Measurements from ENCODE around the gene ALKBH7. TPM values are rescaled to one million over a fixed set of nuclear protein-coding genes. Genes with fewer than 3 reads are reported as not detected.
A peak's percentile ranks its signal among the peaks of the same experiment; 100 is the strongest.
"Not testable (repeated sequence)": the region's sequence is repeated elsewhere in the genome, so short reads cannot be mapped to it uniquely, and the experiment has no call there.

ALKBH7 gene
- total RNA-seq, 1 donor from 2014 or later, result 23.7 TPM

GRCh38 chr19:6393983-6394412, 21.4 kb downstream of the ALKBH7 start:
- Histone ChIP-seq H3K36me3 (ENCODE audit: control insufficient read depth, insufficient read depth, low read length) (peaks cover 8% of the 10 kb centered on the region), H3K27me3 (ENCODE audit: control insufficient read depth, insufficient read depth, low read length) (no peaks in the 10 kb centered on the region), H3K4me3 (ENCODE audit: low read depth, low read length) (peak overlapping the region; percentile 74)
- no peak for FAIRE-seq
- no peak for TF ChIP-seq CTCF (IDR thresholded peaks at IDR 0.05; ENCODE audit: insufficient read depth, low read length, severe bottlenecking)
- no peak for DNase-seq (ENCODE audit: low read depth)

- DNase-seq (ENCODE audit: low read depth) (no peak), FAIRE-seq (no peak)
- TF ChIP-seq CTCF (IDR thresholded peaks at IDR 0.05; ENCODE audit: insufficient read depth, low read length, severe bottlenecking), result no peak
- Histone ChIP-seq H3K36me3 (ENCODE audit: control insufficient read depth, insufficient read depth, low read length) (peaks cover 4% of the 10 kb centered on the region), H3K27me3 (ENCODE audit: control insufficient read depth, insufficient read depth, low read length) (no peaks in the 10 kb centered on the region), H3K4me3 (ENCODE audit: low read depth, low read length) (no peak overlapping the region)
These were observed 22.2 kb downstream of the ALKBH7 start for GRCh38 chr19:6394831-6395230.

- FAIRE-seq, result no peak
These were observed 23.7 kb downstream of the ALKBH7 start for GRCh38 chr19:6396305-6396704.

GRCh38 chr19:6400062-6400944, 27.7 kb downstream of the ALKBH7 start:
- not testable (repeated sequence) for H3K27me3 ChIP-seq (ENCODE audit: control insufficient read depth, insufficient read depth, low read length); FAIRE-seq; DNase-seq (ENCODE audit: low read depth); H3K4me3 ChIP-seq (ENCODE audit: low read depth, low read length); H3K36me3 ChIP-seq (ENCODE audit: control insufficient read depth, insufficient read depth, low read length)

More at GRCh38 chr19:6396305-6396704, 23.7 kb downstream of the ALKBH7 start:
- H3K4me3 ChIP-seq (ENCODE audit: low read depth, low read length), result no peak overlapping the region
- no peak for DNase-seq (ENCODE audit: low read depth)
- H3K27me3 ChIP-seq (ENCODE audit: control insufficient read depth, insufficient read depth, low read length), result no peaks in the 10 kb centered on the region
- TF ChIP-seq CTCF (IDR thresholded peaks at IDR 0.05; ENCODE audit: insufficient read depth, low read length, severe bottlenecking), result no peak
- H3K36me3 ChIP-seq (ENCODE audit: control insufficient read depth, insufficient read depth, low read length), result peaks cover 2% of the 10 kb centered on the region

- no peak for DNase-seq (ENCODE audit: low read depth)
These were observed 29.5 kb downstream of the ALKBH7 start for GRCh38 chr19:6402058-6402457.

More at GRCh38 chr19:6402058-6402457, 29.5 kb downstream of the ALKBH7 start:
- Histone ChIP-seq H3K36me3 (ENCODE audit: control insufficient read depth, insufficient read depth, low read length) (no peaks in the 10 kb centered on the region), H3K27me3 (ENCODE audit: control insufficient read depth, insufficient read depth, low read length) (no peaks in the 10 kb centered on the region), H3K4me3 (ENCODE audit: low read depth, low read length) (no peak overlapping the region)
- no peak for FAIRE-seq
- no peak for TF ChIP-seq CTCF (IDR thresholded peaks at IDR 0.05; ENCODE audit: insufficient read depth, low read length, severe bottlenecking)
